ENCODE measurements around the gene C1QTNF5.

The C1QTNF5 gene

GRCh38 chr11:119316729-119317591, 23.7 kb downstream of the C1QTNF5 start, which contains the start of gene MCAM:
TSS of gene MCAM (minus strand) at chr11:119317130. CDS start at chr11:119317101, 29 bp downstream.
- no peak for DNase-seq

GRCh38 chr11:119316016-119316728, 24.5 kb downstream of the C1QTNF5 start:
- no peak for DNase-seq

DNA sequence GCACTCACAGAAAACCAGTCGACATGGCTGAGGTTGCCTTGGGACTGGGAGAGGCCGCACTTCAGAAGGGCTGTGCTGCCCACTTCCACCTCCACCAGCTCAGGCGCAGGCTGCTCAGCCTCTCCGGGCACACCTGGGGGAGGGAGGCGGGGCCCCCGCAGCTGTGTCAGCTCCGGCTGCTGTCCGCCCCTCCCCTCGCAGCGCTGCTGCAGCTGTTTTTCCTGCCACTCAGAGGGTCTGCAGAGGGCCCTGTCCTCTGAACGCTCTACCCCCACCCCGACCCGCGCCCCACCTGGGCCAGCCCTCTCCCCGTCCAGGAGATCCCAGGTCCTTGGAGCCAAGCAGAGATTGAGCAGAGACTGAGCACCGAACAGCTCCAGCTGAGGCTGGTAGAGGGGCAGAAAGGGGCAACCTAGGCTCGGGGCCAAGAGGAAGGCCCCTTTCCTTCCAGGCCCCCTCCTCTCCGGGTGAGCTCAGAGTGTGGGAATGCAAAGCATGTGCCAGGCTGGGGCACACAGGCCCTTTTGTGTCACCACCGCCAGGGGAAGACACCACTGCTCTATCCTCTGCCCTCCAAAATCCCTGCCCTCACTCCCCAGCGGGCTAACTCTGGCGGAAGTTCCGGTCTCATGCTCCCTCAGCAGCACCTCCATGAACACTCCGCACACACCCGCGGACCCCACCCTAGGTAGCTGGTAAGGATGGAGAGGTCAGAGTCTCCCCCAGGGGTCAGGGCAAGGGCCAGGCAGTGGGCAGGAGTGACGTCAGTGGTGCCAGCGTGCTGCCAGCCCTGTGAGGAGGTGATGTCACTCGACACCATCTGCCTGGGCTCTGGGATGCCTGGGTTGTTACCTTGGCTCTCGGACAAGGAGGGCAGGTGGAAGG, 25.3 kb downstream of the C1QTNF5 start:
- DNase-seq, result no peak

DNA sequence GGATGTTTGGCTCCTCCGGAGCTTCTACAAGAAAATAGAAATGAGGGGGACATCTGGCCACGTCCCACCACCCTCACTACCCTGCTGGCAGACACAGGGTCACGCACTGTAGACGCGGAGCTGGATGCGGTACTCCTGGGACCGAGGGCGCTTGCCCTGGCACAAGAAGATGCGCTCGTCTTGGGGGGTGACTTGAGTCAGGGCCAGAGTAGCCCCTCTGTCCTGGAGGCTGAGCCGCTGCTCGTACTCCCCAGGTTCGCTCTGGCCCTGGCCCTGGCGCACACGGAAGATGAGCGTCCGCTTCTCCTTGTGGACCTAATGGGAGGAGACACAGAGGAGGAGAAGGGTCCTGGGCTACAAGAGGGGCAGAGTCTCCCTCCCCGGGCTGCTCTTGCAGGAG, 26.0 kb downstream of the C1QTNF5 start:
- DNase-seq, result no peak

DNA sequence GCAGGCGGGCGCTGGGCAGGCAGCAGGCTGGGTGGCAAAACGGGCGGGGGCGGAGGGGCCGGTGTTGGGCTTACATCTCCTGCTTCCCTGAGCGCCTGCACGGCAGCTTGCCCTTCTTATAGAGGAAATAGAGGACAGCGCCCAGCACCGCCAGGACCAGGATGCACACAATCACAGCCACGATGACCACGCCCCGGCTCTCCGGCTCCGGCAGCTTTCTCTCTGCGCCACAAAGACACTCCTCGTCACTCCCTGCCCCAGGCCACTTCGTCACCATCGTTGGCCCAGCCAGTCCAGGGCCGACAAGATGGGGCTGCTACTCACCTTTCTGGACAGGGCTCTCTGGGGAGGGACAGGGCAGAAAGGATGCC, 30.0 kb downstream of the C1QTNF5 start:
- DNase-seq, result no peak

GRCh38 chr11:119309953-119310681, 30.6 kb downstream of the C1QTNF5 start:
- no peak for DNase-seq

GRCh38 chr11:119309411-119309810, 31.3 kb downstream of the C1QTNF5 start:
- DNase-seq, result no peak

- no peak for DNase-seq
Observed at GRCh38 chr11:119307974-119308373, 32.7 kb downstream of the C1QTNF5 start.

GRCh38 chr11:119307219-119307618, 33.5 kb downstream of the C1QTNF5 start:
- DNase-seq, result no peak

GRCh38 chr11:119306373-119306890, 34.3 kb downstream of the C1QTNF5 start:
- DNase-seq, result no peak

GRCh38 chr11:119305556-119306372, 34.9 kb downstream of the C1QTNF5 start:
- no peak for DNase-seq

GRCh38 chr11:119303227-119303718, 37.4 kb downstream of the C1QTNF5 start:
- no peak for DNase-seq

DNA sequence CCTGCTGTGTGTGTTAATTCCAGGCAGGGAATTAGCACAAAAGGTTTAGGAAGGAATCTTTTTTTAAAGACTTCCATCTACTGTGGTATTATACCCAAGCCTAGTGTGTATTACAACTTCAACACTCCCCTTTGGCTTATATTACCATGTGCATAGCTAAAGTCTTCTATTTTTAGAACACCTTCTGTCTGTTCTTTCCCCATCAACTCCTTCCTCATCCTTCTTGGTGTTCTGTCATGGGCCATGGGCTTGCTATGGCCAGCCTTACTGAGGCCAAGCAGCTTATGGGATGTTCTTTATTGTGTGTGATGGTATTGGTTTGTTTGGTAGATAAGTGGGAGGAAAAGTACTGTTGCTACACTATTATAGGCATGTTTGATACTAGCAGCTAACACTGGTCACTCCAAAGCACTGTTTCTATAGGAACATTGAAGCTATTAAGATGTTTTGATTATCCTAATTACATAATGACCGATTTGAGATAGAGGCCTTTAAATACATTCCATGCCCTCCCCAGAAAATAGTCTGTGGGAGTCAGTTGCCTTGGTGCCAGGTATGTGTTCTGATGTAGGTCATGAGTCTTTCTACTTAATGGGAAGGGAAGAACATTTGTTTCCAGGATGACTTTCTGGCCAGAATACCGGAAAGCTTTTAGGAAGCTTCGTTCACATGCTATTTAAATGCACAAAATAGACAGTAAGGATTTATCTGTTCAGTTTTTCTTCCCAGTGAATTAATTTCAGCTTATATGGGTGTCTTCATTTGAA, 40.3 kb downstream of the C1QTNF5 start:
- no peak for DNase-seq

- DNase-seq, result no peak
Observed at GRCh38 chr11:119299416-119299815, 41.3 kb downstream of the C1QTNF5 start.

GRCh38 chr11:119298726-119299125, 42.0 kb downstream of the C1QTNF5 start:
- no peak for DNase-seq

DNA sequence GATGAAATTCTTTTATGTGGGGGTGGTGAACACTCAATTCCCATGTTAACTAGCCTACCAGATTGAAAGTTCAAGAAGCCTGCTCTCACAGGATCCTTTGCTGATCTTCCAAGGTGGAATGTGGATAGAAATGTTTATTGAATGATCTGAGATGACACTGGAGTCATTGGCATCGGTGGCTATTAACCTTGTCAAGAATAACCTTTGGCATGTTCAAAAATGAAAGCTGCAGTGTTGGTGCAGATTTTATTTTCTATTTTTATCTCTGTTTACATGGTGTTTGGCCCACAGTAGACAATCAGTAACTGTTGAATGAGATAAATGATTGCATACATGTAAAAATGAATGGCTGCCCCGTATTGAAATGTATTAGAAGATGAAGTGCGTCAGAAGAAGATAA, 42.7 kb downstream of the C1QTNF5 start:
- DNase-seq, result no peak

- no peak for DNase-seq
Observed at GRCh38 chr11:119295178-119295577, 45.5 kb downstream of the C1QTNF5 start.

DNA sequence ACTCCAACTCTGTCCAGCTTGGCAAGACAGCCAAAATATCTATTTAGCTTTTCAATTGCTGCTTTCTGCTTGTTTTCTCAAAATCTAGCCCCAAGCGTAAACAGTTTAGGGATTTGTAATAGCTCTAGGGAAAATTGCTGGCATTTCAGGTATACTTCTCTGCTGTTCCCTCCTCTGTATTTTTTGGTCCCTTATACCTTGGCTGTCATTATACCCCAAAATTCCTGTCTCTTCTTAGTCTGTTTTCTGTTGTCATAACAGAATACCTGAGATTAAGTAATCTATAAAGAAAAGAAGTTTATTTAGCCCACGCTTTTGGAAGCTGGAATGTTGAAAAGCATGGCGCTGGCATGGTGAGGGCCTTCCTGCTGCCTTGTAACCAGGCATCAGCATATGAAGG, 47.2 kb downstream of the C1QTNF5 start:
- DNase-seq, result no peak

DNA sequence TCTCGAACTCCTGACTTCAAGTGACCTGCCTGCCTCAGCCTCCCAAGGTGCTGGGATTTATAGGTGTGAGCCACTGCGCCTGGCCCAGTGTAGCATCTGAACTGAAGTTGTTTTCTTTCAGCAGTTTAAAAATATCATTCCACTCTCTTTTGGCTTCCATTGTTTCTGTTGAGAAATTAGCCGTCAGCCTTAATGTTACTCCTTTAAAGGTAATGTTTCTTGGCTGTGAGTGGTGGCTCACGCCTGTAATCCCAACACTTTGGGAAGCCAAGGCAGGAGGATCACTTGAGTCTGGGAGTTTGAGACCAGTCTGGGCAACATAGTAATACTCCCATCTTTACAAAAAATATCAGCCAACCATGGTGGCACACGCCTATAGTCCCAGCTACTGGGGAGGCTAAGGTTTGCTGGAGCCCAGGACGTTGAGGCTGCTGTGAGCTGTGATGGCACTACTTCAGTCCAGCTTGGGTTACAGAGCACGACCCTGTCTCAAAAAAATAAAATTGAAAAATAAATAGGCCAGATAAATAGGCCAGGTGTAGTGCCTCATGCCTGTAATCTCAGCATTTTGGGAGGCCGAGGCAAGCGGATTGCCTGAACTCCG, 49.7 kb downstream of the C1QTNF5 start:
- DNase-seq, result no peak

Measured in amniotic stem cell (primary cell).